Measurements from ENCODE around the gene BORCS5.

Gene BORCS5

DNA sequence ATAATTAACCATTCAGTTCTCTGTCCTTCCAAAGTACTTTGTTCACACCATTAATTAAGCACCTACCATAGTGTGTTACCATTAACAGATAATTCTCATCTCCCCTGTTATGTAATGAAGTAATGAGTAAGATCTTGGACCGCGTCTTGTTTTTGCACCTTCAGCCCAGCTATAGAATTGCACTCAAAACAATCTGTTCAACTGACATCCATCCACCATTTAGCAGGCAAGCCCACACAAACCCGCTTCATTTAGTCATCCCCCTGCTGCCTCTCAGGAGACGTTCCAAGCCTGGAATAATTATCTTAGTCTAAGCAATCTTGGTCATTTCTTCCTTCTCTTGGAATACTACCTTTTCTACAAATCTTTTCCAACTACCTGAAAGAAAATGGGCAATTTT is 131.4 kb downstream of the BORCS5 start:
- Histone ChIP-seq H3K4me1 (ENCODE audit: control insufficient read depth, low read length) (no peaks in the 10 kb centered on the region), H3F3A (ENCODE audit: control insufficient read depth, insufficient read depth) (no peaks in the 10 kb centered on the region), H3K79me2 (ENCODE audit: control insufficient read depth, low read length) (no peaks in the 10 kb centered on the region), H3K27me3 (ENCODE audit: control insufficient read depth, low read length) (no peaks in the 10 kb centered on the region), H3K9me2 (replicated peaks; ENCODE audit: control insufficient read depth, low read length) (no peaks in the 10 kb centered on the region), H4K20me1 (ENCODE audit: control insufficient read depth, insufficient read depth, low read depth, low read length) (no peaks in the 10 kb centered on the region), H3K4me3 (ENCODE audit: low read length) (no peak overlapping the region), H3K4me2 (ENCODE audit: low read length) (no peak overlapping the region), H3K9me3 (ENCODE audit: control insufficient read depth, insufficient read depth, low read length) (no peaks in the 10 kb centered on the region), H3K36me3 (ENCODE audit: control insufficient read depth, low read length) (no peaks in the 10 kb centered on the region), H3K27ac (ENCODE audit: low read depth, low read length) (no peak overlapping the region)
- TF ChIP-seq EZH2phosphoT487 (IDR thresholded peaks at IDR 0.05; ENCODE audit: borderline replicate concordance, low read length) (no peak), CTCF (IDR thresholded peaks at IDR 0.05; ENCODE audit: low read depth, low read length, poor library complexity, severe bottlenecking) (no peak)

- Histone ChIP-seq H3K9me2 (replicated peaks; ENCODE audit: control insufficient read depth, low read length) (no peaks in the 10 kb centered on the region), H3K27me3 (ENCODE audit: control insufficient read depth, low read length) (no peaks in the 10 kb centered on the region), H4K20me1 (ENCODE audit: control insufficient read depth, insufficient read depth, low read depth, low read length) (no peaks in the 10 kb centered on the region), H3K4me1 (ENCODE audit: control insufficient read depth, low read length) (no peaks in the 10 kb centered on the region), H3K9me3 (ENCODE audit: control insufficient read depth, insufficient read depth, low read length) (no peaks in the 10 kb centered on the region), H3F3A (ENCODE audit: control insufficient read depth, insufficient read depth) (no peaks in the 10 kb centered on the region), H3K4me3 (ENCODE audit: low read length) (no peak overlapping the region), H3K36me3 (ENCODE audit: control insufficient read depth, low read length) (no peaks in the 10 kb centered on the region), H3K4me2 (ENCODE audit: low read length) (no peak overlapping the region), H3K27ac (ENCODE audit: low read depth, low read length) (no peak overlapping the region), H3K79me2 (ENCODE audit: control insufficient read depth, low read length) (no peaks in the 10 kb centered on the region)
- TF ChIP-seq EZH2phosphoT487 (IDR thresholded peaks at IDR 0.05; ENCODE audit: borderline replicate concordance, low read length), result no peak
- no peak for TF ChIP-seq CTCF (IDR thresholded peaks at IDR 0.05; ENCODE audit: low read depth, low read length, poor library complexity, severe bottlenecking)
Observed at GRCh38 chr12:12488823-12489550, 132.1 kb downstream of the BORCS5 start.

DNA sequence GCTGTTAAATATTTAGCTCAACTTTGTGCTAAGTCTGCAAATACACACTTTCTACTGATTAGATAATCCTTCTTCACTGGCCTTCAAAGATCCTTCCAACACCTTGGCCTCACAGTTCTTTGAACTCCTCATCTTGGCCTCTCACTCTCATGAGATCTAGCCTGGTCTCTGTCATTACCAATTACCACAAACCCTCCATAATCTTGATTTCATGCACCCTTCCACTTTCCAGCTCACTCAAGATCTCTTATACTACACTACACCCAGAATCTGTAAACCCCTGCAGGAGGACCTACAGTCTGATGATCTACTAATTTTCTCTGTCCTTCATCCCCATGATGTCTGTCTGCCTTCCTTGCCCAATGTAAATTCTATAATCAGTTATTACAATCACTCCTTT is 134.7 kb downstream of the BORCS5 start:
- TF ChIP-seq EZH2phosphoT487 (IDR thresholded peaks at IDR 0.05; ENCODE audit: borderline replicate concordance, low read length), result no peak
- no peak for TF ChIP-seq CTCF (IDR thresholded peaks at IDR 0.05; ENCODE audit: low read depth, low read length, poor library complexity, severe bottlenecking)
- Histone ChIP-seq H3K9me2 (replicated peaks; ENCODE audit: control insufficient read depth, low read length) (no peaks in the 10 kb centered on the region), H3K36me3 (ENCODE audit: control insufficient read depth, low read length) (no peaks in the 10 kb centered on the region), H3K4me3 (ENCODE audit: low read length) (no peak overlapping the region), H3K4me1 (ENCODE audit: control insufficient read depth, low read length) (no peaks in the 10 kb centered on the region), H3K9me3 (ENCODE audit: control insufficient read depth, insufficient read depth, low read length) (no peaks in the 10 kb centered on the region), H3K79me2 (ENCODE audit: control insufficient read depth, low read length) (no peaks in the 10 kb centered on the region), H3K27me3 (ENCODE audit: control insufficient read depth, low read length) (peaks cover 6% of the 10 kb centered on the region; the same call in 1 of the 2 replicates), H3F3A (ENCODE audit: control insufficient read depth, insufficient read depth) (no peaks in the 10 kb centered on the region), H4K20me1 (ENCODE audit: control insufficient read depth, insufficient read depth, low read depth, low read length) (no peaks in the 10 kb centered on the region), H3K4me2 (ENCODE audit: low read length) (no peak overlapping the region), H3K27ac (ENCODE audit: low read depth, low read length) (no peak overlapping the region)
